ENCODE data around the gene SPDYE18.
"Not testable (repeated sequence)": the region's sequence is repeated elsewhere in the genome, so short reads cannot be mapped to it uniquely, and the experiment has no call there.

Gene SPDYE18

DNA sequence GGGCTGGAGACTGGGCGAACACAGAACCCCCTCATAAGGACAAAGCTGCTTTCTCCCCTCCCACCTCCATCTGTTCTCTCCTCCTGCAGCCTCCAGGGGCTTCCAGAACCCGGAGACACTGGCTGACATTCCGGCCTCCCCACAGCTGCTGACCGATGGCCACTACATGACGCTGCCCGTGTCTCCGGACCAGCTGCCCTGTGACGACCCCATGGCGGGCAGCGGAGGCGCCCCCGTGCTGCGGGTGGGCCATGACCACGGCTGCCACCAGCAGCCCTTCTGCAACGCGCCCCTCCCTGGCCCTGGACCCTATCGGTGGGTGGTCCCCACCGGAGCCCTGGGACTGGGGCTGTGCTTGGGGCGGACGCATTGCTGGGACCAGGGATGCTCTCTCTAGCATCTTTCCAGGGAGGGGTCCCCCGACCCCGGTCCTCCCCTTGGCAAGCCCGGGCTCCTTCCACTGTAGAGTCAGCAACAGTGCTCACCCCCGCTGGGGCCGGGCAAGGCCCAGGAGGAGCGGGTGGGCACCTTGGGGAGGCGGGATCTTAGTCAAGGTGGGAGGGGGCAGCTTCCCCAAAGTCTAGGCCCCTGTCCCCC is 56.8 kb downstream of the SPDYE18 start:
- not testable (repeated sequence) for DNase-seq

DNA sequence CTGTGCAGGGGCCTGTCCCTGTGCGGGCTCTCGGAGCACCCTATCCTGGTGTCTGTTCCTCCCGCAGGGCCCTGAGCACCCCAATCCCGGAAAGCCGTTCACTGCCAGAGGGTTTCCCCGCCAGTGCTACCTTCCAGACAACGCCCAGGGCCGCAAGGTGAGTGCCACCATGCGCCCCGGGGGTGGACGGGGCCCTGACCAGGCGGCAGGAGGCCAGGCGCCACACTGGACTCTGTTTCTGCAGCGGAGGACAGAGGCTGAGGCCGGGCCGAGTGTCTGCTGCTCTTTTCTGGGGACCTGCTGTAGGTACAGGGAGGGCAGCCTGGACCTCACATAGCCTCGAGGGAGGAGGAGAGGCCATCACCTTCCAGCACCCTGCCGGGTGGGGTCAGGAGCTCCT is 58.2 kb downstream of the SPDYE18 start:
- not testable (repeated sequence) for DNase-seq

- not testable (repeated sequence) for DNase-seq
Measured at GRCh38 chr7:77003241-77003640, 59.1 kb downstream of the SPDYE18 start.

GRCh38 chr7:77002678-77003233 is 59.6 kb downstream of the SPDYE18 start:
- not testable (repeated sequence) for DNase-seq

GRCh38 chr7:77002104-77002503 is 60.3 kb downstream of the SPDYE18 start:
- not testable (repeated sequence) for DNase-seq
